ENCODE data around the gene UBR2.

- TF ChIP-seq MAX (IDR thresholded peaks at IDR 0.05): no peak
- no peak for TF ChIP-seq TCF12 (IDR thresholded peaks at IDR 0.05; ENCODE audit: low read depth)
These were observed 31.7 kb upstream of the UBR2 start for GRCh38 chr6:42532038-42532669.
